ENCODE data around the gene ZFP3.
"Not testable (repeated sequence)": the region's sequence is repeated elsewhere in the genome, so short reads cannot be mapped to it uniquely, and the experiment has no call there.

Gene ZFP3

DNA sequence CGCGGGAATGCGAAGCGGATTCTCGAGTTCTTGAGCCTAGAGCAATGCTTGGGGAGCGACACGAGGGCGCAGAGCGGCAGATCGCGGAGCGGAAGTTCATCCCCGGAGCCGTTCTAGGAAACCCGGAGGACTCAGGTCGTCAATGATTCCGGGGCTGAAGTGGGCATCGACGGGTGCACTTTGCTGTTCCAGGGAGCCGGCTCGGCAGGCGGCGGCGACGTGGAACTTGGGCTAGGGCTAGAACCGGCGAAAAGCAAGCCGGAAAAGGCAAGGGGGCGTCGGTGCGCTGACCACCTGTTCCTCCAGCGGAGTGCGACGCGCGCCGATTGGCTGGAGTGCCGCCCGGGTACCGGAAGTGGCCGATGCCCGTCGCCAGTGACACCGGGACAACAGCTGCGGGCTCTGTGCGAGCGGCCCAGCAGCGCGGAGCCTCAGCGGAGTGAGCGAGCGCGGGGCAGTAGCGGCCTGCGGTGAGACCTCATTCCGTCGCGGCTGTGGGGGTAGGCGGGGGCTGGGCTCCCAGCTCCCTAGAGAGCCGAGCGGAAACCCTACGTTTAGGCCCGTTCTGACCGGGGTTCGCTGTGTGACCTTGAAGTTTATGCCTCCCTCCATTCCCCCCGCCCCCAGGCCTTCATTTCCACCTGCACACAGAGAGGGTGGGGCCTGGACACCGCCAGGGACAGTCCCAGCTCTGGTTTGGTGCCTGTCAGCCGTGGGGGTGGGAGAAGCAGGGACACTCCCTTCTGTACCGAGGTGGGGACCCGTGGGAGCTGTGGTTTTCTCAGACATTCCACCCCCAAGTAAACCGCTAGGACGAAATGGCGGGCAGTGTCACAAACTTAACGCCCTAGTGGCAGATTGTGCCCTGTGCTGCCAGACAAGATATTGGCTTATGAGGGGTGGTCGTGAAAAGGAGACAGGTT is at the start of gene ZFP3:
Gene ZFP3 (plus strand): TSS at position 362 of the 923 bp plus-strand sequence. CDS start 13,038 bp downstream, outside the sequence.
- DNase-seq (ENCODE audit: low read depth) = peak; percentile 65

DNA sequence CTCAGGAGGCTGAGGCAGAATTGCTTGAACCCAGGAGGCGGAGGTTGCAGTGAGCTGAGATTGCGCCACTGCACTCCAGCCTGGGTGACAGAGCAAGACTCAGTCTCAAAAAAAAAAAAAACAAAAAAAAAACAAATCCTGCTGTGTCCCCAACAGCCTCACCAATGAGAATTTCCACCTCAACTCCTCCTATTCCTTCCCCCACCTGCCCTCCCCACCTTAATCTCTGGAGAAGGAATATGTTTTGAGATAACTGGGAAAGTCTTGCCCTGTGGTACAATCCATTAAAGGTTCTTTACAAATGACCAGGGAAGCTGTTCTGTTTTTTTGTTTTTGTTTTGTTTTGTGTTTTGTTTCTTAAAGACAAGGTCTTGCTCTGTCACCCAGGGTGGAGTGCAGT is 48.1 kb upstream of the ZFP3 start:
- not testable (repeated sequence) for DNase-seq (ENCODE audit: low read depth)

DNA sequence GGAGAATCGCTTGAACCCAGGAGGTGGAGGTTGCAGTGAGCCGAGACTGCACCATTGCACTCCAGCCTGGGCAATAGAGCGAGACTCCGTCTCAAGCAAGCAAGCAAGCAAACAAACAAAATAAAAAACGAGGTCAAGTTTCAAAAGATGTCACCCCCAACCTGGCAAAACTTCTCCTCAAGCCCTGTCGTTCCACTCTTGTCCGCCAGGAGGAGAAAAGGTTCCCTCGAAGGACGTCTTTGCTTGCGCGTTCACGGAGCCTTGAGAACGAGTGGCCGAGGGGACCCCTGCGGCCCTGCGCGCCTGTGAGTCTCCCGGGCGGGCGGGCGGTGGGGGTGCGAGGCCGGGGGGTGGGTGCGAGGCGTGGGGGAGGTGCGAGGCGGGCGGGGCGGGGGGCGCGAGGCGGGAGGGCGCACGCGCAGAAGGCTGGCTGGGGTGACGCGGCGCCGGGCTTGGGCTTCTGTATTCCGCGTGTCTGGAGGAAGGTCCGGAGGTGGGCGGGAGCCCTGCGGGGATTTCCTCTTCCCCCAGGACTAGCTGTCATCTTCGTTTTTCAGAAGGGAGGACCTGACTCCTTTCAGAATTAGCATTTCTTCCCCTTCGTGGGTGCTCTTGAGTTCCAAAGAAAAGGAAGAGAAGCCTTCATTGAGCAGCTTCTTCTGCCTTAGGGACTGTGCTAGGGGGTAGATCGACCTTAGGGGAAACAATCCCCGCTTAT is 46.7 kb upstream of the ZFP3 start:
- DNase-seq (ENCODE audit: low read depth) = peak; percentile 70

DNA sequence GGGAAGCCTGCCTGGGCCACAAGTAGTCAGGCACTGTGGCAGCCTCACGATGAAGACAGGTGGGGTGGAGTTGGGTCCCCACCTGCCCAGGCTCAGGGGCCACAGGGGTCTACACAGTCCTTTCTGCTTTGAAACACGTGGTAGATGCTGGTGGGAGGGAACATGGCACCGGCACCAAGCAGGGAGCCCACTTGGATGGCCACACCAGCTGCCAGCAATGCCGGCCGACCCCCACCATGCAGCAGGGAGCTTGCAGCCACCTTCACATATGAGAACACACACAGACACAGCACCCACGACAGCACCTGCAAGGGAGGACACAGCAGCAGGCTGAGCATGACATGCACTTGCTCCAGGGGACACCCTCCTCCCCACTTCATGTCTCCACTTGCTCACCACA is 45.4 kb upstream of the ZFP3 start:
- DNase-seq (ENCODE audit: low read depth) = no peak

- DNase-seq (ENCODE audit: low read depth) = no peak
Observed at GRCh38 chr17:5033352-5034015, 44.8 kb upstream of the ZFP3 start.

DNA sequence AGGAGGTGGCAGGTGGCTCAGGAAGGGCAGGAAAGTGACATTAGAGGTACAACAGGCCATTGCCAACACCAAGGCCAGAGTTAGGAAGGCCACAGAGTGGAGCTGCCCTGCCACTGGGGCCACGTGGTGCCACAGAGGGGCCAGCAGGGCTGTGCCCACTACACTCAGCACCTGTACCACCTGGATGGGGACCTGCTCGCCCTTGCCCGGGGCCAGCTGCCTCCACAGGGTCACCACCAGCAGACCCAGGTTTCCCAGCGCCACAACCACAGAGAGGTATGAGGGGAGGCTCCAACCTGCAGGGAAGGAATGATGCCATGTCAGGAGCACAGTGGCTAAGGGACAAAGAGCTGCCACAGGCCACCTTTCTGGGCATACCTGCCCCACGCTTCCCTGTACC is 44.2 kb upstream of the ZFP3 start:
- DNase-seq (ENCODE audit: low read depth) = no peak

- DNase-seq (ENCODE audit: low read depth) = no peak
Observed at GRCh38 chr17:5034651-5035050, 43.6 kb upstream of the ZFP3 start.

- no peak for DNase-seq (ENCODE audit: low read depth)
Observed at GRCh38 chr17:5035315-5035714, 43.0 kb upstream of the ZFP3 start, which contains the start of gene SLC52A1. Gene SLC52A1 (minus strand): TSS chr17:5035426. CDS start chr17:5034606, 820 bp downstream.

GRCh38 chr17:5042157-5043022 is 35.9 kb upstream of the ZFP3 start:
- no peak for DNase-seq (ENCODE audit: low read depth)

- no peak for DNase-seq (ENCODE audit: low read depth)
Observed at GRCh38 chr17:5043524-5043923, 34.7 kb upstream of the ZFP3 start.

- no peak for DNase-seq (ENCODE audit: low read depth)
Observed at GRCh38 chr17:5044630-5045029, 33.6 kb upstream of the ZFP3 start.

DNA sequence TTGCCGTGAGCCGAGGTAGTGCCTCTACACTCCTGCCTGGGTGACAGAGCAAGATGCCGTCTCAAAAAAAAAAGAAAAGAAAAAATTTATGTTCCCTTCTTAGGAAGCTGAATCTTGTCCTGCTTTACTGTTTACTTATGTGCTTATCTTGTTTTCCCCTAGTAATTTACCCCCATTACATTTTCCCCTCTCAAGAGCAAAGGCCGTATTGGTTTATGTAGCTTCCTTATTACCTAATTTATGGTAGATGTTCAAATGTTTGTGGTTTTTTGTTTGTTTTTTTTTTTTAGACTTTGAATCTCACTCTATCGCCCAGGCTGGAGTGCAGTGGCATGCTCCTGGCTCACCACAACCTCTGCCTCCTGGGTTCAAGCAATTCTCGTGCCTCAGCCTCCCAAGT is 32.8 kb upstream of the ZFP3 start:
- DNase-seq (ENCODE audit: low read depth) = no peak

- no peak for DNase-seq (ENCODE audit: low read depth)
Observed at GRCh38 chr17:5047446-5047845, 30.8 kb upstream of the ZFP3 start.

GRCh38 chr17:5049314-5049841 is 28.9 kb upstream of the ZFP3 start:
- DNase-seq (ENCODE audit: low read depth) = peak; percentile 17

GRCh38 chr17:5050278-5050677 is 28.0 kb upstream of the ZFP3 start:
- DNase-seq (ENCODE audit: low read depth) = no peak

GRCh38 chr17:5055543-5055942 is 22.7 kb upstream of the ZFP3 start:
- DNase-seq (ENCODE audit: low read depth) = no peak

DNA sequence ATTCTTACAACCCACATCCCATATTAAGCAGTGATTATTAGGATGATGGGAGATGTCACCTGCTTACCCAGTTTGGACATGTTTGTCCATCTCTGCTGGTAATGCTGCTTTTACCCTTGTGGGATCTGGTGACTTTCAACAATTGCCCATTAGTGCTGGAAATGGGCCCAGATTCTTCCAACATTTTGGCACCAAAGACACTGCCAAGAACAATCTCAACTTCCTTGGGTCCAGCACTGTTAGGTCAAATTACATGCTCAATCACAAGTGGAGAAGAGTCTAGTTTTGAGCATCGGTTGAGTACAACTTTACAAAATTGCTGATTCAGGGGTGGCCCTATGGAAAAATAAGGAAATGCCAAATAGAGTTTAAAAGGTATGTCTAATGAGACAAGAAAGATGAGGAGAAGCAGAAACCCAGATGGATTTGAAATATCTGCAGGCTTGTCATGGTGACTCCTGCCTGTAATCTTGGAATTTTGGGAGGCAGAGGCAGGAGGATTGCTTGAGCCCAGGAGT is 13.0 kb upstream of the ZFP3 start:
- no peak for DNase-seq (ENCODE audit: low read depth)

- DNase-seq (ENCODE audit: low read depth) = no peak
Observed at GRCh38 chr17:5068236-5068635, 10.0 kb upstream of the ZFP3 start.

GRCh38 chr17:5069724-5070123 is 8.5 kb upstream of the ZFP3 start:
- DNase-seq (ENCODE audit: low read depth) = no peak

GRCh38 chr17:5075472-5075871 is 2.8 kb upstream of the ZFP3 start:
- DNase-seq (ENCODE audit: low read depth) = not testable (repeated sequence)

- DNase-seq (ENCODE audit: low read depth) = not testable (repeated sequence)
Observed at GRCh38 chr17:5077275-5077674, 992 bp upstream of the ZFP3 start.

All from stimulated activated CD8-positive, alpha-beta memory T cell treated with anti-CD3 and anti-CD28 coated beads, Interleukin-12 subunit alpha, Interleukin-12 subunit beta, amount 100 ng/mL, for 4 hours (primary cell).